Measurements from ENCODE around the gene RFC5.
"Not testable (repeated sequence)": the region's sequence is repeated elsewhere in the genome, so short reads cannot be mapped to it uniquely, and the experiment has no call there.

The RFC5 gene

GRCh38 chr12:118073768-118074167, 57.3 kb downstream of the RFC5 start:
- no peak for DNase-seq (ENCODE audit: low read depth in 4 of 4, low spot score in 1 of 4)

DNA sequence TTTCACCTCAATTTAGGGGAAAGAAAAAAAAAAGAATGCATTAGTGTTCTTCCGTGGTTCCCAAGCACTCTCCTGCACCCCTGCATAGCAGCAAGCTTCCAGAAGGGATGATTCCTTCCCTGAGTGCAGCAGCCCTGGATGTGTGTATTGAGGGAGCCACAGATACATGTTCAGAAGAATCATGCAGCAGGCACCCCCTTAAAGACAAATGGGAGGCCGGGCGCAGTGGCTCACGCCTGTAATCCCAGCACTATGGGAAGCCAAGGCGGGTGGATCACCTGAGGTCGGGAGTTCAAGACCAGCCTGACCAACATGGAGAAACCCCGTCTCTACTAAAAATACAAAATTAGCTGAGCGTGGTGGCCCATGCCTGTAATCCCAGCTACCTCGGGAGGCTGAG, 65.0 kb downstream of the RFC5 start:
- DNase-seq (ENCODE audit: low read depth in 4 of 4, low spot score in 1 of 4) = not testable (repeated sequence)
